ENCODE measurements around the gene NCAPH2.

NCAPH2 gene

GRCh38 chr22:50474710-50475651, 33.0 kb upstream of the NCAPH2 start, which contains the start of gene SBF1:
Gene SBF1, minus strand, starts transcription at chr22:50475035. Its CDS starts 195 bp downstream, at chr22:50474840.
- no peak for FAIRE-seq

- FAIRE-seq = no peak
Observed at GRCh38 chr22:50475652-50476002, 32.4 kb upstream of the NCAPH2 start.

- FAIRE-seq = no peak
Observed at GRCh38 chr22:50476868-50477267, 31.2 kb upstream of the NCAPH2 start.

GRCh38 chr22:50477923-50478322, 30.1 kb upstream of the NCAPH2 start:
- FAIRE-seq = no peak

GRCh38 chr22:50479721-50480120, 28.3 kb upstream of the NCAPH2 start:
- no peak for FAIRE-seq

- no peak for FAIRE-seq
Observed at GRCh38 chr22:50481045-50481439, 27.0 kb upstream of the NCAPH2 start.

- no peak for FAIRE-seq
Observed at GRCh38 chr22:50481440-50482106, 26.5 kb upstream of the NCAPH2 start, which contains the start of gene ADM2. Gene ADM2, plus strand, starts transcription at chr22:50481543. Its CDS starts 305 bp downstream, at chr22:50481848.

- no peak for FAIRE-seq
Observed at GRCh38 chr22:50482107-50483074, 25.6 kb upstream of the NCAPH2 start.

GRCh38 chr22:50483106-50483505, 24.9 kb upstream of the NCAPH2 start:
- no peak for FAIRE-seq

GRCh38 chr22:50483556-50483955, 24.5 kb upstream of the NCAPH2 start:
- no peak for FAIRE-seq

- FAIRE-seq = no peak
Observed at GRCh38 chr22:50483977-50484853, 23.8 kb upstream of the NCAPH2 start.

GRCh38 chr22:50485221-50486131, 22.5 kb upstream of the NCAPH2 start:
- no peak for FAIRE-seq

GRCh38 chr22:50486561-50487289, 21.3 kb upstream of the NCAPH2 start, which contains the start of gene MIOX:
Gene MIOX, plus strand, starts transcription at chr22:50486859. Its CDS starts 39 bp downstream, at chr22:50486898.
- FAIRE-seq = no peak

GRCh38 chr22:50487290-50488005, 20.6 kb upstream of the NCAPH2 start:
- FAIRE-seq = no peak

GRCh38 chr22:50488006-50488677, 19.9 kb upstream of the NCAPH2 start:
- no peak for FAIRE-seq

GRCh38 chr22:50488886-50489285, 19.1 kb upstream of the NCAPH2 start:
- FAIRE-seq = no peak

- FAIRE-seq = no peak
Observed at GRCh38 chr22:50489363-50490243, 18.4 kb upstream of the NCAPH2 start.

All from A204.1 (cell line).